ACC112 (cell line): Measurements from ENCODE around the gene LGALS7B.
"Not testable (repeated sequence)": the region's sequence is repeated elsewhere in the genome, so short reads cannot be mapped to it uniquely, and the experiment has no call there.

Source experiments
- H2AFZ ChIP-seq: fragments of 200-600 bp; sonication (generic); one replicate; pipeline ENCODE4 v1.6.0; 2017; ENCODE audit warnings: antibody characterized with exemption, low read length; ENCODE audit not compliant: unreplicated experiment
- H3K27ac ChIP-seq: fragments of 200-600 bp; sonication (generic); 2 replicates; pipeline ENCODE4 v1.5.1; 2014; ENCODE audit warnings: low read depth, mild to moderate bottlenecking, antibody characterized with exemption, low read length, moderate library complexity
- H3K27me3 ChIP-seq: fragments of 200-600 bp; sonication (generic); 2 replicates; pipeline ENCODE4 v1.6.1; 2014; ENCODE audit warnings: mild to moderate bottlenecking, antibody characterized with exemption, low read length, moderate library complexity, mixed read lengths; ENCODE audit not compliant: insufficient read depth
- H3K36me3 ChIP-seq: fragments of 200-600 bp; sonication (generic); 2 replicates; pipeline ENCODE4 v1.6.1; 2016; ENCODE audit warnings: mild to moderate bottlenecking, antibody characterized with exemption, low read length, moderate library complexity, mixed read lengths; ENCODE audit not compliant: insufficient read depth
- H3K4me1 ChIP-seq: fragments of 200-600 bp; sonication (generic); one replicate; pipeline ENCODE4 v1.6.1; 2016; ENCODE audit warnings: low read length, mixed read lengths; ENCODE audit not compliant: insufficient read depth, unreplicated experiment, control insufficient read depth
- H3K4me3 ChIP-seq: fragments of 200-600 bp; sonication (generic); 2 replicates; pipeline ENCODE4 v1.5.1; 2014; ENCODE audit warnings: mild to moderate bottlenecking, low read depth, low read length
- H3K79me2 ChIP-seq: fragments of 200-600 bp; sonication (generic); one replicate; pipeline ENCODE4 v1.6.0; 2016; ENCODE audit warnings: low read length; ENCODE audit not compliant: control insufficient read depth, unreplicated experiment, insufficient read depth

LGALS7B gene

GRCh38 chr19:38745316-38745715, 43.7 kb upstream of the LGALS7B start:
- H3K36me3 ChIP-seq, result no peaks in the 10 kb centered on the region
- H2AFZ ChIP-seq, result no peak overlapping the region
- H3K27me3 ChIP-seq, result no peaks in the 10 kb centered on the region
- H3K4me1 ChIP-seq, result no peaks in the 10 kb centered on the region
- H3K79me2 ChIP-seq, result no peaks in the 10 kb centered on the region
- no peak overlapping the region for H3K4me3 ChIP-seq
- no peak overlapping the region for H3K27ac ChIP-seq

DNA sequence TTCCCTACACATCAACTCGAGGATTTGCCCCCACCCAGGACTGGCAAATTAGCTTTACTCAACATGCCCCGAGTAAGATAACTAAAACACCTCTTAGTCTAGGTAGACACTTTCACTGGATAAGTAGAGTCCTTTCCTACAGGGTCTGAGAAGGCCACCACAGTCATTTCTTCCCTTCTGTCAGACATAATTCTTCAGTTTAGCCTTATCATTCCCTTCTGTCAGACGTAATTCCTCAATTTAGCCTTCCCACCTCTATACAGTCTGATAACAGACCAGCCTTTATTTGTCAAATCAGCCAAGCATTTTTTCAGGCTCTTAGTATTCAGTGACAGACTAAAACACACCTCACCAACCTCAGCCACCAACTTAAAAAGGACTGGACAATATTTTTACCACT, 35.2 kb upstream of the LGALS7B start:
- H3K36me3 ChIP-seq, result not testable (repeated sequence)

GRCh38 chr19:38754196-38754595, 34.8 kb upstream of the LGALS7B start:
- not testable (repeated sequence) for H2AFZ ChIP-seq, H3K4me3 ChIP-seq, H3K4me1 ChIP-seq, H3K27me3 ChIP-seq, H3K79me2 ChIP-seq, H3K36me3 ChIP-seq, H3K27ac ChIP-seq

More for the DNA sequence above, 35.2 kb upstream of the LGALS7B start:
- H3K27me3 ChIP-seq, H2AFZ ChIP-seq, H3K4me1 ChIP-seq, H3K27ac ChIP-seq, H3K79me2 ChIP-seq, H3K4me3 ChIP-seq: not testable (repeated sequence)

DNA sequence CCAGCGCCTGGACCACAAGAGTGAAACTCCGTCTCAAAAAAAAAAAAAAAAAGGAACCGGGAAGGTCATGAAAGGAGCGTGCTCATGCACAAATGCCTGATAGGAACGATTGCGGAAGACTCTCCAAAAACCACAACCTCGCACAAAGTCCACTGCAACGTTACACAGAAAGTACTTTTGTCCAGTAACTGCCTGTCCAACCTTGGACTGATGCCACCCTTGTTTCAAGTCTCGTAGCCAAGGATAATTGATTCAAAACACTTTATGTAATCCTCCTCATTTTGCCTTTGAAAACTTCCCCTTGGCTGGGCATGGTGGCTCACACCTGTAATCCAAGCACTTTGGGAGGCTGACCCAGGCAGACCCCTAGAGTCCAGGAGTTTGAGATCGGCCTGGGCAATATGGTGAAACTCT, 29.4 kb upstream of the LGALS7B start:
- H3K27me3 ChIP-seq, result no peaks in the 10 kb centered on the region
- no peaks in the 10 kb centered on the region for H3K4me1 ChIP-seq
- no peak overlapping the region for H3K27ac ChIP-seq
- H3K79me2 ChIP-seq, result no peaks in the 10 kb centered on the region
- H2AFZ ChIP-seq, result no peak overlapping the region
- H3K4me3 ChIP-seq, result no peak overlapping the region
- H3K36me3 ChIP-seq, result no peaks in the 10 kb centered on the region

GRCh38 chr19:38760805-38761517, 28.0 kb upstream of the LGALS7B start:
- not testable (repeated sequence) for H3K4me3 ChIP-seq, H3K36me3 ChIP-seq, H3K27me3 ChIP-seq, H3K79me2 ChIP-seq, H2AFZ ChIP-seq, H3K4me1 ChIP-seq, H3K27ac ChIP-seq

- H3K79me2 ChIP-seq, H3K36me3 ChIP-seq, H2AFZ ChIP-seq, H3K4me1 ChIP-seq, H3K27ac ChIP-seq, H3K4me3 ChIP-seq, H3K27me3 ChIP-seq: not testable (repeated sequence)
These were observed 27.1 kb upstream of the LGALS7B start for GRCh38 chr19:38761884-38762389.

DNA sequence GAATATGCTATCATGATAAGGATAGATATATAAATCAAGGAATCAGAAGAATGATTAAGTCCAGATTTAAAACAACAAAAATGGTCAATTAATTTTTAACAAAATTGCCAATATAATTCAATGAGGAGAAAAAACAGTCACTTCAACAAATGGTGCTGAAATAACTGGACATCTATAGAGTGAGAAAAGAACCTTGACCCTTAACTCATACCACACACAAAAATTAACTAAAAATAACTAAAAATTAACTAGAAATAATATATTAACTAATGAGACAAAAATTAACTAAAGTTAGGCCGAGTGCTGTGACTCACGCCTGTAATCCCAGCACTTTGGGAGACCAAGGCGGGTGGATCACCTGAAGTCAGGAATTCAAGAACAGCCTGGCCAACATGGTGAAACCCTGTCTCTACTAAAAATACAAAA, 25.2 kb upstream of the LGALS7B start:
- no peaks in the 10 kb centered on the region for H3K79me2 ChIP-seq
- no peaks in the 10 kb centered on the region for H3K27me3 ChIP-seq
- H3K27ac ChIP-seq, result no peak overlapping the region
- no peak overlapping the region for H3K4me3 ChIP-seq
- H3K4me1 ChIP-seq, result no peaks in the 10 kb centered on the region
- no peaks in the 10 kb centered on the region for H3K36me3 ChIP-seq
- H2AFZ ChIP-seq, result no peak overlapping the region

- no peak overlapping the region for H3K27ac ChIP-seq
- no peaks in the 10 kb centered on the region for H3K4me1 ChIP-seq
- no peak overlapping the region for H2AFZ ChIP-seq
- H3K27me3 ChIP-seq, result no peaks in the 10 kb centered on the region
- H3K79me2 ChIP-seq, result no peaks in the 10 kb centered on the region
- no peak overlapping the region for H3K4me3 ChIP-seq
- no peaks in the 10 kb centered on the region for H3K36me3 ChIP-seq
These were observed 23.8 kb upstream of the LGALS7B start for GRCh38 chr19:38765214-38765613.

GRCh38 chr19:38766276-38767047, 22.5 kb upstream of the LGALS7B start:
- Histone ChIP-seq H3K36me3 (no peaks in the 10 kb centered on the region), H3K4me3 (no peak overlapping the region), H3K4me1 (no peaks in the 10 kb centered on the region), H3K79me2 (no peaks in the 10 kb centered on the region), H3K27me3 (no peaks in the 10 kb centered on the region), H3K27ac (no peak overlapping the region), H2AFZ (no peak overlapping the region)

- peak overlapping the region; percentile 39 for H2AFZ ChIP-seq
- H3K36me3 ChIP-seq, result no peaks in the 10 kb centered on the region
- no peaks in the 10 kb centered on the region for H3K4me1 ChIP-seq
- no peaks in the 10 kb centered on the region for H3K79me2 ChIP-seq
- H3K27me3 ChIP-seq, result no peaks in the 10 kb centered on the region
- no peak overlapping the region for H3K27ac ChIP-seq
- no peak overlapping the region; the same call in 1 of the 2 replicates for H3K4me3 ChIP-seq
These were observed 19.3 kb upstream of the LGALS7B start for GRCh38 chr19:38769635-38770211.
